ENCODE results near the gene FAM83C.

The FAM83C gene

DNA sequence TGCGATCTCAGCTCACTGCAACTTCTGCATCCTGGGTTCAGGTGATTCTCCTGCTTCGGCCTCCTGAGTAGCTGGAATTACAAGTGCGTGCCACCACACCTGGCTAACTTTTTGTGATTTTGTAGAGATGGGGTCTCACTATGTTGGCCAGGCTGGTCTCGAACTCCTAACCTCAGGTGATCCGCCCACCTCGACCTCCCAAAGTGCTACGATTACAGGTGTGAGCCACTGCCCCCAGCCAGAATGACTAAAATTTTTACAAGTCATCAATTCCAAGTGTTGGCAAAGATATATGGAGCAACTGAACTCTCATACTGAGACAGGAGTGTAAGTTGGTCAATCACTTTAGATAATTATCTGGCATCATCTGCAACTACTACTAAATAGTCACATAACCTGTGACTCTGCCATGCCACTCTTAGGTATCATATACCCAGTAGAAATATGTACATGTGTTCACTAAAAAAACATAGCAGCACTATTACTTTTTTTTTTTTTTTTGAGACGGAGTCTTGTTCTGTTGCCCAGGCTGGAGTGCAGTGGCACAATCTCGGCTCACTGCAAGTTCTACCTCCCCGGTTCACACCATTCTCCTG is 10.6 kb downstream of the FAM83C start:
- peaks cover 34% of the 10 kb centered on the region for H3K79me2 ChIP-seq (ENCODE audit: insufficient read depth, low read depth)
- H3K4me2 ChIP-seq, result no peak overlapping the region
- no peaks in the 10 kb centered on the region for H4K20me1 ChIP-seq (ENCODE audit: insufficient read depth)
- no peak overlapping the region for H2AFZ ChIP-seq (ENCODE audit: low read depth)
- no peak overlapping the region for H3K4me3 ChIP-seq (IDR thresholded peaks at IDR 0.05; ENCODE audit: insufficient read depth, low read depth, low read length)
- no peak overlapping the region for H3K27ac ChIP-seq
- peaks cover 26% of the 10 kb centered on the region; the same call in 1 of the 2 replicates for H3K36me3 ChIP-seq (ENCODE audit: insufficient read depth)
- TF ChIP-seq, protein P1, sequence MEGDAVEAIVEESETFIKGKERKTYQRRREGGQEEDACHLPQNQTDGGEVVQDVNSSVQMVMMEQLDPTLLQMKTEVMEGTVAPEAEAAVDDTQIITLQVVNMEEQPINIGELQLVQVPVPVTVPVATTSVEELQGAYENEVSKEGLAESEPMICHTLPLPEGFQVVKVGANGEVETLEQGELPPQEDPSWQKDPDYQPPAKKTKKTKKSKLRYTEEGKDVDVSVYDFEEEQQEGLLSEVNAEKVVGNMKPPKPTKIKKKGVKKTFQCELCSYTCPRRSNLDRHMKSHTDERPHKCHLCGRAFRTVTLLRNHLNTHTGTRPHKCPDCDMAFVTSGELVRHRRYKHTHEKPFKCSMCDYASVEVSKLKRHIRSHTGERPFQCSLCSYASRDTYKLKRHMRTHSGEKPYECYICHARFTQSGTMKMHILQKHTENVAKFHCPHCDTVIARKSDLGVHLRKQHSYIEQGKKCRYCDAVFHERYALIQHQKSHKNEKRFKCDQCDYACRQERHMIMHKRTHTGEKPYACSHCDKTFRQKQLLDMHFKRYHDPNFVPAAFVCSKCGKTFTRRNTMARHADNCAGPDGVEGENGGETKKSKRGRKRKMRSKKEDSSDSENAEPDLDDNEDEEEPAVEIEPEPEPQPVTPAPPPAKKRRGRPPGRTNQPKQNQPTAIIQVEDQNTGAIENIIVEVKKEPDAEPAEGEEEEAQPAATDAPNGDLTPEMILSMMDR (conservative IDR thresholded peaks at IDR 0.05; ENCODE audit: low read depth, low read length), result no peak
- H3K9ac ChIP-seq, result no peak overlapping the region
- H3K4me1 ChIP-seq (ENCODE audit: low read depth, poor library complexity, severe bottlenecking), result peaks cover 20% of the 10 kb centered on the region
- no peaks in the 10 kb centered on the region for H3K27me3 ChIP-seq (ENCODE audit: insufficient read depth, low read depth)

DNA sequence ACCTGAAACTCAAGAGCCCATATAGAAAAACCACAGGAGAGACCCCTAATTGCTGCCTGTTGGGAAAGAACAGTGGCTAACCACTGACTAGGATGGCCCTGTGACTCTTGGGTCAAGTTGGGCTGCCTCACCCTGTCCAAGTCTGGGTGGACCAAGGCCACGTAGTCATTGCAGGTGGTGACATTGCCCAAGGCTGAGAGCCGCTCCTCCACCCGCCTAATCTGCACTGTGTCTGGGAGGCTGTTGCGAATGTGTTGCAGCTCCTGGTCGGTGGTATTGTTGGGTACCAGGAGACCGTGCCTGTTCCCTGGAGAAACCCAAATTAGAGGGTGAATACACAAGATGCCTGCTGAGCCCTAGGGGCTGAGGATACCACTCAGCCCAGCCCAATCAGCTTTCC is 11.7 kb downstream of the FAM83C start:
- H3K4me2 ChIP-seq, result no peak overlapping the region
- no peaks in the 10 kb centered on the region for H4K20me1 ChIP-seq (ENCODE audit: insufficient read depth)
- TF ChIP-seq, protein P1 (conservative IDR thresholded peaks at IDR 0.05; ENCODE audit: low read depth, low read length), result no peak
- H3K4me3 ChIP-seq (IDR thresholded peaks at IDR 0.05; ENCODE audit: insufficient read depth, low read depth, low read length), result no peak overlapping the region
- H3K4me1 ChIP-seq (ENCODE audit: low read depth, poor library complexity, severe bottlenecking), result peaks cover 26% of the 10 kb centered on the region
- peaks cover 38% of the 10 kb centered on the region for H3K79me2 ChIP-seq (ENCODE audit: insufficient read depth, low read depth)
- peaks cover 26% of the 10 kb centered on the region; the same call in 1 of the 2 replicates for H3K36me3 ChIP-seq (ENCODE audit: insufficient read depth)
- H3K27ac ChIP-seq, result no peak overlapping the region
- no peak overlapping the region for H2AFZ ChIP-seq (ENCODE audit: low read depth)
- no peaks in the 10 kb centered on the region for H3K27me3 ChIP-seq (ENCODE audit: insufficient read depth, low read depth)
- no peak overlapping the region for H3K9ac ChIP-seq

DNA sequence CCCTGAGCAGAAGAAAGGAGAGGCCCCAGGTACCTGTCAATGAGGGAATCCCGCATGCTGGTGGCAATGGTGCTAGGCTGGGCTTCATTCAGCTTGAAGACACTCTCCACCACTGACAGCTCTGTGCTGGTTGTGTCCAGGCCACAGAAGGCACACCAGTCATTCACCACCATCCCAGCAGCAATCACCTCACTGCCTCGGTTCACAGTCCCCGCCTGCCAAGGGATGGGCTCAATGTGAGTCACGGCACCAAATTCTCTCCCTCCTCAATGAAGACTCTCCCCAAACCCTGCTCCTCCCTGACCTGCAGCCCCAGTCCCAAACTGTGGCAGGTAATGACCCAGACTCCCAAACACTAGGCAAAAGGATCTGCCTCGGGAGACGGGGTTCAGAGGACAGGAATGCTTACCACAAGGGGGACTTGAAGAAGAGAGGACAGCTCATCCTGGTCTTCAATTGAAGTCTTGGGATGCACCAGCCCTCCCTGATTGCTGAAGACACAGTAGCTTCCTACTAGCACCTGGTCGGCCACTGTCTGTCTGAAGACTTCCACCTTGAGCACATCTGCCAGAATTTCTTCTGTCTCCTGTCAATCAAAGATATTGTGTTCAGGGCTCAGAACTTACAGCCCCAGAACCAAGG is 12.6 kb downstream of the FAM83C start:
- H3K4me2 ChIP-seq, result no peak overlapping the region
- H3K27me3 ChIP-seq (ENCODE audit: insufficient read depth, low read depth), result no peaks in the 10 kb centered on the region
- H3K79me2 ChIP-seq (ENCODE audit: insufficient read depth, low read depth), result peaks cover 36% of the 10 kb centered on the region
- peaks cover 19% of the 10 kb centered on the region for H3K4me1 ChIP-seq (ENCODE audit: low read depth, poor library complexity, severe bottlenecking)
- H3K9ac ChIP-seq, result no peak overlapping the region
- peaks cover 26% of the 10 kb centered on the region; the same call in 1 of the 2 replicates for H3K36me3 ChIP-seq (ENCODE audit: insufficient read depth)
- TF ChIP-seq, protein P1 (conservative IDR thresholded peaks at IDR 0.05; ENCODE audit: low read depth, low read length), result no peak
- no peak overlapping the region for H3K4me3 ChIP-seq (IDR thresholded peaks at IDR 0.05; ENCODE audit: insufficient read depth, low read depth, low read length)
- H2AFZ ChIP-seq (ENCODE audit: low read depth), result no peak overlapping the region
- no peaks in the 10 kb centered on the region for H4K20me1 ChIP-seq (ENCODE audit: insufficient read depth)
- H3K27ac ChIP-seq, result no peak overlapping the region

DNA sequence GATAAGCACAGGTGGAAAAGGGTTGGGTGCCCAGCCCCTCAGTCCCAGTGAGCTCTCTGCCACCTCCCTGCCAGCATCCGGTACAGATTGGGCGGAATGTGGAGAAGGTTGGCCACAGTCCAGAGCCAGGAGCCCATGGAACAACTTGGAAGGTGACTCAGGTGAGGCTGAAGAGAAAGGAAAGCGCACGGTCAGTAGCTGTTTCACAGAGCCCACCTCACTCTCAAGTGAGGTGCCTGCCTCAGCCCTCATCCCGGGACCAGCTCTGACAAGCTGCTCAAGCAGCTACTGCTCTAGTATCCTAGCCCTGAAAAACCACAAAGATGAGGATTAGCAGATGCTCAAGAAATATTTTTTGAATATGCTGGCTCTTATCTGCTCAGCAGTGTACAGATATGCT is 13.2 kb downstream of the FAM83C start:
- Histone ChIP-seq H3K36me3 (ENCODE audit: insufficient read depth) (peaks cover 26% of the 10 kb centered on the region; the same call in 1 of the 2 replicates), H3K27ac (no peak overlapping the region), H3K9ac (no peak overlapping the region), H3K27me3 (ENCODE audit: insufficient read depth, low read depth) (no peaks in the 10 kb centered on the region), H3K4me2 (no peak overlapping the region), H3K4me1 (ENCODE audit: low read depth, poor library complexity, severe bottlenecking) (peaks cover 19% of the 10 kb centered on the region), H2AFZ (ENCODE audit: low read depth) (no peak overlapping the region), H3K79me2 (ENCODE audit: insufficient read depth, low read depth) (peaks cover 30% of the 10 kb centered on the region), H4K20me1 (ENCODE audit: insufficient read depth) (no peaks in the 10 kb centered on the region), H3K4me3 (IDR thresholded peaks at IDR 0.05; ENCODE audit: insufficient read depth, low read depth, low read length) (no peak overlapping the region)
- TF ChIP-seq, protein P1 (conservative IDR thresholded peaks at IDR 0.05; ENCODE audit: low read depth, low read length), result no peak

All from KMS-11 (cell line).